Measurements from ENCODE around the gene PTGER3.

Gene PTGER3

GRCh38 chr1:71033136-71033535 is 14.5 kb downstream of the PTGER3 start:
- TF ChIP-seq CTCF (IDR thresholded peaks at IDR 0.05), result no peak
- Histone ChIP-seq H3K36me3 (no peaks in the 10 kb centered on the region), H3K9me3 (no peaks in the 10 kb centered on the region), H3K4me3 (ENCODE audit: low read depth in 1 of 2, low read length in 1 of 2) (no peak overlapping the region), H3K27me3 (peaks cover 3% of the 10 kb centered on the region), H3K27ac (no peak overlapping the region), H3K4me1 (ENCODE audit: control insufficient read depth in 1 of 2, insufficient read depth in 1 of 2, low read depth in 1 of 2, low read length in 1 of 2) (no peaks in the 10 kb centered on the region)

- no peaks in the 10 kb centered on the region for H3K4me1 ChIP-seq (ENCODE audit: control insufficient read depth in 1 of 2, insufficient read depth in 1 of 2, low read depth in 1 of 2, low read length in 1 of 2)
- no peaks in the 10 kb centered on the region for H3K36me3 ChIP-seq
- TF ChIP-seq CTCF (IDR thresholded peaks at IDR 0.05), result no peak
- peaks cover 3% of the 10 kb centered on the region for H3K27me3 ChIP-seq
- H3K27ac ChIP-seq, result no peak overlapping the region
- no peaks in the 10 kb centered on the region for H3K9me3 ChIP-seq
- H3K4me3 ChIP-seq (ENCODE audit: low read depth in 1 of 2, low read length in 1 of 2), result no peak overlapping the region
Measured at GRCh38 chr1:71031426-71031825, 16.2 kb downstream of the PTGER3 start.

GRCh38 chr1:71030026-71030425 is 17.6 kb downstream of the PTGER3 start:
- Histone ChIP-seq H3K36me3 (no peaks in the 10 kb centered on the region), H3K4me1 (ENCODE audit: control insufficient read depth in 1 of 2, insufficient read depth in 1 of 2, low read depth in 1 of 2, low read length in 1 of 2) (no peaks in the 10 kb centered on the region), H3K9me3 (no peaks in the 10 kb centered on the region), H3K27ac (no peak overlapping the region), H3K27me3 (peaks cover 3% of the 10 kb centered on the region), H3K4me3 (ENCODE audit: low read depth in 1 of 2, low read length in 1 of 2) (no peak overlapping the region)
- TF ChIP-seq CTCF (IDR thresholded peaks at IDR 0.05), result no peak

GRCh38 chr1:71028981-71029380 is 18.6 kb downstream of the PTGER3 start:
- no peaks in the 10 kb centered on the region for H3K36me3 ChIP-seq
- no peak overlapping the region for H3K27ac ChIP-seq
- H3K27me3 ChIP-seq, result peaks cover 3% of the 10 kb centered on the region
- no peak for TF ChIP-seq CTCF (IDR thresholded peaks at IDR 0.05)
- H3K4me3 ChIP-seq (ENCODE audit: low read depth in 1 of 2, low read length in 1 of 2), result no peak overlapping the region
- no peaks in the 10 kb centered on the region for H3K4me1 ChIP-seq (ENCODE audit: control insufficient read depth in 1 of 2, insufficient read depth in 1 of 2, low read depth in 1 of 2, low read length in 1 of 2)
- H3K9me3 ChIP-seq, result no peaks in the 10 kb centered on the region

- TF ChIP-seq CTCF (IDR thresholded peaks at IDR 0.05), result no peak
- H3K4me3 ChIP-seq (ENCODE audit: low read depth in 1 of 2, low read length in 1 of 2), result no peak overlapping the region
Measured at GRCh38 chr1:71027991-71028390, 19.6 kb downstream of the PTGER3 start.

GRCh38 chr1:71026093-71026492 is 21.5 kb downstream of the PTGER3 start:
- no peaks in the 10 kb centered on the region for H3K27me3 ChIP-seq
- no peaks in the 10 kb centered on the region for H3K4me1 ChIP-seq (ENCODE audit: control insufficient read depth in 1 of 2, insufficient read depth in 1 of 2, low read depth in 1 of 2, low read length in 1 of 2)
- no peak overlapping the region for H3K4me3 ChIP-seq (ENCODE audit: low read depth in 1 of 2, low read length in 1 of 2)
- no peak overlapping the region for H3K27ac ChIP-seq
- no peaks in the 10 kb centered on the region for H3K36me3 ChIP-seq
- no peak for TF ChIP-seq CTCF (IDR thresholded peaks at IDR 0.05)
- H3K9me3 ChIP-seq, result no peaks in the 10 kb centered on the region

More at GRCh38 chr1:71027991-71028390, 19.6 kb downstream of the PTGER3 start:
- Histone ChIP-seq H3K27ac (no peak overlapping the region), H3K36me3 (no peaks in the 10 kb centered on the region), H3K9me3 (no peaks in the 10 kb centered on the region), H3K4me1 (ENCODE audit: control insufficient read depth in 1 of 2, insufficient read depth in 1 of 2, low read depth in 1 of 2, low read length in 1 of 2) (no peaks in the 10 kb centered on the region), H3K27me3 (peaks cover 3% of the 10 kb centered on the region)

All from neutrophil (primary cell).